AG09319 (cell line): ENCODE measurements around the gene CAMTA1.

ENCODE experiments used
- DNase-seq: peaks from one replicate; pipeline ENCODE4 v3.0.0-alpha.2; 2010; ENCODE audit warnings: low read depth; ENCODE audit errors: extremely low read depth
- TF ChIP-seq, protein P1 (sequence below): IDR thresholded peaks from 2 replicates; pipeline ENCODE4 v1.5.1; 2011; ENCODE audit warnings: low read depth, mild to moderate bottlenecking, inconsistent platforms, low read length, moderate library complexity

Gene CAMTA1

DNA sequence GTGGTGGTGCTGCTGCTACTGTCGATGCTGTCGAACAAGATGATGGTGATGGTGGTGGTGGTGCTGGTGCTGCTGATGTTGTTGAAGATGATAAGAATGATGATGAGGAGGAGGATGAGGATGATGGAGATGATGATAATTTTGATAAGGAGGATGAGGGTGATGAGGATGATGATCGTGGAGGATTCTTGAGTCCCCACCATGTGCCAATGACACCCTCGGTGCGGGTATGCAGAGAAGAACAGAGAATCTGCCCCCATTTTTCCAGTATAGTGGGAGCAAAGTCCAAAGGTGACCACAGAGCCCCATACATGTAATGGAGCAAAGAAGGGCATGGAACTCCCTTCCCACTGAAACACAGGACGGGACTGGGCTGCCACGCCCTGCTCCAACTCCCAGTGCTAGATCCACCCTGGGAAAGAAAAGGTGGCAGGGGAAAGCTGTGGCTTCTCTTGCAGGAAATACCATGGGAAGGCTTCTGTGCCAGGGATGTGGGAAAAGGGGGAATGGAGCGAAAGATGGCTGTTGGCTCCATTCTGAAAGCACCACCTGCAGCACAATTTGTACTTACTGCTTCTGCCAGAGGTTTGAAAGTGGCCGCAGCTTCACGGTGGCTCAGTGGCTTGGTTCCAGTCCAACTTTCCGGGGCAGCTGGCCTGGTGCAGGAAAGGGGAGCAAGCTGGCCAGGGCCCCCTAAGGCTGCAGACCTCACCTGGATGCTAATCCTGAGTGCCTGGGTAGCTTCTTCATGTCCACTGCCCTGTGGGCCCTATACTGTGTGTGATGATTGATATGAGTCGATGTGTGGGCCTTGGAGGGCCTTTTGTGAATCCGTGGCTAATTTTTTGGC lies 598.6 kb downstream of the CAMTA1 start:
- no peak for DNase-seq
- TF ChIP-seq, protein P1, sequence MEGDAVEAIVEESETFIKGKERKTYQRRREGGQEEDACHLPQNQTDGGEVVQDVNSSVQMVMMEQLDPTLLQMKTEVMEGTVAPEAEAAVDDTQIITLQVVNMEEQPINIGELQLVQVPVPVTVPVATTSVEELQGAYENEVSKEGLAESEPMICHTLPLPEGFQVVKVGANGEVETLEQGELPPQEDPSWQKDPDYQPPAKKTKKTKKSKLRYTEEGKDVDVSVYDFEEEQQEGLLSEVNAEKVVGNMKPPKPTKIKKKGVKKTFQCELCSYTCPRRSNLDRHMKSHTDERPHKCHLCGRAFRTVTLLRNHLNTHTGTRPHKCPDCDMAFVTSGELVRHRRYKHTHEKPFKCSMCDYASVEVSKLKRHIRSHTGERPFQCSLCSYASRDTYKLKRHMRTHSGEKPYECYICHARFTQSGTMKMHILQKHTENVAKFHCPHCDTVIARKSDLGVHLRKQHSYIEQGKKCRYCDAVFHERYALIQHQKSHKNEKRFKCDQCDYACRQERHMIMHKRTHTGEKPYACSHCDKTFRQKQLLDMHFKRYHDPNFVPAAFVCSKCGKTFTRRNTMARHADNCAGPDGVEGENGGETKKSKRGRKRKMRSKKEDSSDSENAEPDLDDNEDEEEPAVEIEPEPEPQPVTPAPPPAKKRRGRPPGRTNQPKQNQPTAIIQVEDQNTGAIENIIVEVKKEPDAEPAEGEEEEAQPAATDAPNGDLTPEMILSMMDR: no peak

DNA sequence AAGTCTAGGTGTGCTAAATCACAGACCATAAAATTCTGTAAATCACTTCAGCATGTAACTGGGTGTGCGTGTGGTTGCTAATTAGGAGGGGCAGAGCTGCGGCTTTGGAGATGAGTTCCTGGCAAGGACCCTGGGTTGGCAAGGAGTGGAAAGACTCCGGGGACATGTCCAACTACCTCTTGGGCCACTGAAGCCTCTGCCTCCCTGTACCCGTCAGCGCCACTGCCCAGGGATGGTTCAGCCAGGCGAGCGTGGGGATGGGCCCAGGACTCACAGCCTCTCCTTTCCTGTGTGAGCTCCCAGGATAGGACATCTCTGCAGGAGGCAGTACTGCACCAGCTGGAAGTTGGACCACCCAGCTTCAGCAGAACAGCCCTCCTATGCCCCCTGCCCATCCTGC lies 599.4 kb downstream of the CAMTA1 start:
- no peak for DNase-seq
- TF ChIP-seq, protein P1: no peak

DNA sequence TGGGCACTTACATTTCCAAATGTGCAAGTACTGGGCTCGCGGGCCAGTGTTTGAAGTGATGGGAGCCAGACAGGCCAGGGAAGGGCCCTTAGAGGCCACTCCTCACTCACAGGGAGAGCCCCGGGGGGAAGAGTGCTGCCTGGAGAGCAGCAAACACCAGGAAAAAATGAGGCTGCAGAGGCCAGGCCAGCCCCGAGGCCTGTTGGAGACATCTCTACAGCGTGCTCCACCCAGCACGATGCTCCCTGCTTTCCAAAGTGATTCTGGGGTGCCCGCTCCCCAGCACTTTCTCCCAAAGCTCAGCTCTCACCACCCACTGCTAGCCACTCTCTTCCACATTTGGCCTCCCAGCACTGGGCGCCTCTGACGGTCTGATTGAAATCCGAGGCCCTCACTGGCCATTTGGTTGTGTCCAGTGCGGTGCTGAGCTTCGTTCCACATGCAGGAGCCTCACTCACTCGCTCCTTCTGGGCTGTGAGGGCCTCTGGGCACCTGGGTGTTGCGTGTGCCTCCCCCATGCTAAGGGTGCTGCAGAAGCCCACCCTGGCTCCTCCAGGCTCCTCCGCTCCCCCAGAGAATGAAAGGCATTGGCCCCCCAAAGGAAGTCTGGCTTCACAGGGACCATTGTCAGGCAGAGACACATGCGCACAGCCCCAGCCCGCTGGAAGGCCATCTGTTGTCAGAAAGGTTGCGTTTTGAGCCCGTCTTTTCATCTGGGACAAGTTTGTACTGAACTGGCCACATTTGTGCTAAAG lies 600.4 kb downstream of the CAMTA1 start:
- TF ChIP-seq, protein P1: no peak
- no peak for DNase-seq

DNA sequence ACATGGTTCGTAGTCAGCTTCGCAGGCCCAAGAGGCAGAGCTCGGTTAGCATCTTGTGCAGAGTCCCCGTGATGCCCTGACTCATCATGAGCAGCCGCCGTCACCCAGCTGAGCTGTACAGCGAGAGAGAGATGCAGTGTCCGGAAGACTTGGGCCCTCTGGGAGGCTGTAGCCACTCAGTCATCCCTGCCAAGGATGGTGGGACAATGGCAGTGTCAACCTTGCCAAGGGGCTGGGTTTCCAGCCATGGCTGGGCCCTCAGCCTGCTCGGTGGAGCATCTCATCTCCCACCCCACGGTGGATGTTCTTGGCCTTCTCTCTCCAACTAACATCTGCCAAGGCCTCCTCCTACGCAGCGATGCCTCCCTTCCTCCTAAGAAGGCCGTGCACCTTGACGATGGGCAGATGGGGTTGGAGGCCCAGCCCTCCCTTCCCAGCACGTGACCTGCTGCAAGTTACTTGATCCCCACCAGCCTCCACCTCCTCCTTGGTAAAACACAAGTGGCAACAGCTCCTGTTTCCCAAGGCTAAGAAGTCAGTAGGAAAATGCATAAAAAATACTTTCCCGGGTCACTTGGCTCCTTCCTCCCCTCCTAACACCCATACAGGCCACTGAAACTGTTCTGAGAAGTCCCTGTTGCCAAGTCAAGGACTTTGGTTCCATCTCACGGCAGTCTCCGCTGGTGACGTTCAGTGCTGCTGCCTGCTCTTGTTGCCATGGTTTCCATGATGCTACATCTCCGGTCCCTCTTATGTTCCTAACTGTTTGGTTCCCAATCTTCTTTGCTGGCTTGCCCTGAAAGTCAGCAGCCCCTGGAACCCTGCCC lies 601.2 kb downstream of the CAMTA1 start:
- DNase-seq: no peak
- TF ChIP-seq, protein P1: no peak

DNA sequence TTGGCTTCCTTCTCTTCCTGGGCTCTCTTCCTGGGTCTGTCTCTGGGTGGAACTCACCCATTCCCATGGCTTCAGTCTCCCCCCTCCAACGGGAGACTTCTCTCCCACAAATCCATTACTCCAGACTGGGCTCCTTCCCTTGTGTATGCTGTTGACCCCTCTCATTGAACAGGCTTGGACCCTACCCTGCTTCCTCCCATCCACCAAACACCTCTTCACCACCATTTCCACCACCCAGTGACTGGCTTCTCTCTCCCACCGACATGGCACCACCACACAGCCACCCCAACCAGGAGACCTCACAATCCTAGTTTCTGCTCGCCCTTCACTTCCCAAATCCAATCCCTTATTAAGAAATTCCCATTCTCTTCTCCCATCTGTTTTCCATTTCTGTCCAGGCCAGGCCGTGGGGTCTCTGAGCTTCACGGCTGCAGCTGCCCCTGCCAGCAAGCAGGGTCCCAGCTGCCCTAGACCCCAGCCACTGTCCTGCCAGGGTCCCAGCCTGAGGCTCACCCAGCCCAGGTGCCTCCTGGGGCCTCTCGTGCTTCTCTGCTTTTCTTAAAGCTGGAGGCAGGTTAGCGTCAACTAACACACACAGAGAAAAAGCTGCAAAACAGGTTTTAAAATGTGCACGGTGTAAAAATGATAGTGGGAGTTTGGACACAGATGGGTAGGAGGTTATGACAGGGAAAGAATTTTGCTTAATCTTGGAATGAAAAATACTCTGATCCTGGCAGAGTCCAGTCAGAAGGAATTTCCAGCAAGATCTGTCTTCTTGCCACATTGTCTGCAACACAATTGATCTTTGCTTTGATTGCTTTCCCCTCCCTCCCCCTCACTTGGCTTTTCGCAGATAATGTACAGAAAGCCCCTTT lies 602.0 kb downstream of the CAMTA1 start:
- DNase-seq: no peak
- TF ChIP-seq, protein P1: no peak

DNA sequence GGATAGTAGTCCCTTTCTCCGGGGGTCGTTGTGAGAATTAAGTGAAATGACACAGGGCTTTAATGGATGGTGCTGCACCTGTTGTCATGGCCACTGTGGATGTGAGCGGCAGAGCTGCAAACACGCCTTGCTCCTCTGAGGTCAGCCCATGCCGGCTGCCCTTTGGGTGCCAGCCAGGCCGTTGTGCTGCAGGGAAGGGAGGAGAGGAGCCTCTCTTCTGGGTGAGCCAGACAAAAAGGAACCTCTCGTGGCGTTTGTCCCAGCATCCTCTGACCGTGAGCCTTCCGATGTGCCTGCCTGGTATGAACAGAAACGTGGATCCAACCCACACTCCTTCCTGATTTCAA lies 602.9 kb downstream of the CAMTA1 start:
- TF ChIP-seq, protein P1: no peak
- DNase-seq: no peak
